HG03025 (cell line): Measurements from ENCODE around the gene SESN3.
A peak's percentile ranks its signal among the peaks of the same experiment; 100 is the strongest.
"Not testable (repeated sequence)": the region's sequence is repeated elsewhere in the genome, so short reads cannot be mapped to it uniquely, and the experiment has no call there.

Source experiments
- ATAC-seq: cut with Tn5 transposase; IDR thresholded peaks from one replicate; pipeline ENCODE4 v1.9.1; 2021; ENCODE audit warnings: mild to moderate bottlenecking, moderate library complexity; ENCODE audit not compliant: unreplicated experiment, low FRiP score

The SESN3 gene, protein sequence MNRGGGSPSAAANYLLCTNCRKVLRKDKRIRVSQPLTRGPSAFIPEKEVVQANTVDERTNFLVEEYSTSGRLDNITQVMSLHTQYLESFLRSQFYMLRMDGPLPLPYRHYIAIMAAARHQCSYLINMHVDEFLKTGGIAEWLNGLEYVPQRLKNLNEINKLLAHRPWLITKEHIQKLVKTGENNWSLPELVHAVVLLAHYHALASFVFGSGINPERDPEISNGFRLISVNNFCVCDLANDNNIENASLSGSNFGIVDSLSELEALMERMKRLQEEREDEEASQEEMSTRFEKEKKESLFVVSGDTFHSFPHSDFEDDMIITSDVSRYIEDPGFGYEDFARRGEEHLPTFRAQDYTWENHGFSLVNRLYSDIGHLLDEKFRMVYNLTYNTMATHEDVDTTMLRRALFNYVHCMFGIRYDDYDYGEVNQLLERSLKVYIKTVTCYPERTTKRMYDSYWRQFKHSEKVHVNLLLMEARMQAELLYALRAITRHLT

DNA sequence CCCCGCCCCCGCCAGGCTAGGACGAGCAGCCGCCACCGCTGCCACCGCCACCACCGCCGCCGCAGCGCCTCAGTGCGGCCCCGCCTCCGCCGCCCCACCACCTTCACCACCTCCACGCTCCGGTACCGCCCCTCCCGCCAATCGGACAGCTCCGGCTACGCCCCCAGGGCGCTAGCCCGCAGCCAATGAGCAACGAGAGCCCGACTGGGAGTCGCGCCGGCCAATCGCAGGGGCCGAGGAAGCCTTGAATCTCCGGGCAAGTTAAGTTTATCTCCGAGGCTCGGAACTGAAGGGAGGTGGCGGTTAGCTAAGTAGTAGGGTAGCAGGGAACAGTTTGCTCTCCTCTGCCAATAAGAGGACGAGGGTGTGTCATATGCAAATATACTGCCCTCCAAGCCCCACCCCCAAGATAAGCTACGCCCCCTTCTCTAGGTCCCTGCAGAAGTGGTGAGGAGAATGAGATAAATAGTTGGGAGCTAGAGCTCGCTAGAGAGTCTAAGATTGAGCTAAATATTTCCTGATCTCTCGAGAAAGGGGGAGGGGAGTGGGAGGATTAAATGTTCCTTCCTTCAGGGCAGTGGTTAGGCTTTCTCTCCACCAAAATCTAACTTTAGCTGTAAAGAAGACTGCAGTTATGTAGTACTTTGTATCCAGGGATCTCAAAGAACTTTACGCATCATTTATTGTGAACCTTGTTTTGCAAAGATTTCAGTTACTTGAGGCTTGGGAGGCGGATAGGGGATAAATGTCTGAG is at the start of gene SESN3:
Gene SESN3 (minus strand): TSS at position 76 of the 754 bp plus-strand sequence. CDS start 342 bp downstream, outside the sequence.
- peak; percentile 95 for ATAC-seq

DNA sequence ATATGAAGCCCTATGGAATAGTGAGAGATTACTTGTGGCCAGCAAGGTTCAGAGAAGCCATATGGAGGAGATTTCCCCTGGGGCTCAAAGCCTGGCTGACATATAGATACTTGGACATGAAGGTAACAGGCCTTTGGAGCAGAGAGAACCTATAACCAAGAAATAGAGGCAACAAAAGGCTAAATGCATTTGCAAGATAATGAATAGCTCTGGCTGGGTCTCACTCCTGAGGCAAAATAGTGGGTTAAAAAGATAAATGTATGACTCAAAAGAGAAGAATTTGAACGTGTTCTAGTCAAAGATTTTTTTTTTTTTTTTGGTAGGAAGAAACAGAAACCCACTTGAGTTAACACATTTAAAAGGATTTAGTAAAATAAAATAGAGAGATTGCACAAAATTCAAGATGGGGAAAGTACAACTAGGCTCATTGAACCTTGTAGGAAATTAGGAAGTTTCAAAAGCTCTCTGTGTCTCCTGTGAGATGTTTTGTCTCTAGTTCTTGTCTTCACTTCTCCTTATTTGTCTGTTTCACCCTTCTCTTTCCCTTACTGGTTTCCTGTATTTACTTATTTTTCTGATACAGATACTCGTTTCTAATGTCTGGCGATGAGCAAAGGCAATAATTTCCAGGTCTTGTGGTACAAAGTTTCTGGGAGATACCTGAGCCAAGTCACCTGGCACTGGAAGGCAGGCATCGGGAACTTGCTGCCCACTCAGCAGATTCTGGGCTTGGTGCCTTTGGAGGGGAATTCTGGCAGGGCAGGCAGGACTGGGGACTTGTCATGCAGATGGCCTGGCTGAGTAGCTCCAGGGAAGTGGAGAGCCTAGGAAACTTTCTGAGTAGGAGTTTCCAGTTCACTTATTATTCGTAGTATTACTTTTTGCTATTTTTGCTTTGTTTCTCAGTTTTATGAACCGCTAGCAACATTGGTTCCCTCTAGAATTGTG is 49.2 kb upstream of the SESN3 start:
- ATAC-seq, result peak; percentile 38

GRCh38 chr11:95277868-95278267 is 46.9 kb upstream of the SESN3 start:
- no peak for ATAC-seq

DNA sequence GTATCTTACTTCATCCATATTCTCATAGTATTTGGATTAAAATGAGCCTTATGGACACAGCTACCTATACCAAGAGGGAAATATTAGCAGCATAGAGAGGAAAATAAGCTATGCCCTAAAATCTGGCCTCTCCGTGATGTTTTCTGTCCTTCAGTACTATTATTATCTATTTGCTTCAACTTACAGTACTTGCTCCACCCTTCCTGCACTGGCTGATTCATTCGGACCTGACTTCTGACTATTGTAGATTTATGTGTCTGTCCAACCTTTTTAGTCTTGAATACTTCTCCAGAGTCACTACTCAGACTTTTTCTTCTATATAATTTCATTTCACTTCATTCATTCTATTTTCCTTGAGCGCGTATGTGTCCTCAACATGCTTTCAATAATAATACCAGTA is 45.1 kb upstream of the SESN3 start:
- no peak for ATAC-seq

DNA sequence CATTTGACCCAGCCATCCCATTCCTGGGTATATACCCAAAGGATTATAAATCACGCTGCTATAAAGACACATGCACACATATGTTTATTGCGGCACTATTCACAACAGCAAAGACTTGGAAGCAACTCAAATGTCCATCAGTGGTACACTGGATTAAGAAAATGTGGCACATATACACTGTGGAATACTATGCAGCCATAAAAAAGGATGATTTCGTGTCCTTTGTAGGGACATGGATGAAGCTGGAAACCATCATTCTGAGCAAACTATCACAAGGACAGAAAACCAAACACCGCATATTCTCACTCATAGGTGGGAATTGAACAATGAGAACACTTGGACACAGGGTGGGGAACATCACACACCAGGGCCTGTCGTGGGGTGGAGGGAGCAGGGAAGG is 42.6 kb upstream of the SESN3 start:
- ATAC-seq, result not testable (repeated sequence)

- ATAC-seq, result no peak
Measured at GRCh38 chr11:95269036-95269819, 38.2 kb upstream of the SESN3 start.

GRCh38 chr11:95268391-95268790 is 37.4 kb upstream of the SESN3 start:
- ATAC-seq, result no peak

DNA sequence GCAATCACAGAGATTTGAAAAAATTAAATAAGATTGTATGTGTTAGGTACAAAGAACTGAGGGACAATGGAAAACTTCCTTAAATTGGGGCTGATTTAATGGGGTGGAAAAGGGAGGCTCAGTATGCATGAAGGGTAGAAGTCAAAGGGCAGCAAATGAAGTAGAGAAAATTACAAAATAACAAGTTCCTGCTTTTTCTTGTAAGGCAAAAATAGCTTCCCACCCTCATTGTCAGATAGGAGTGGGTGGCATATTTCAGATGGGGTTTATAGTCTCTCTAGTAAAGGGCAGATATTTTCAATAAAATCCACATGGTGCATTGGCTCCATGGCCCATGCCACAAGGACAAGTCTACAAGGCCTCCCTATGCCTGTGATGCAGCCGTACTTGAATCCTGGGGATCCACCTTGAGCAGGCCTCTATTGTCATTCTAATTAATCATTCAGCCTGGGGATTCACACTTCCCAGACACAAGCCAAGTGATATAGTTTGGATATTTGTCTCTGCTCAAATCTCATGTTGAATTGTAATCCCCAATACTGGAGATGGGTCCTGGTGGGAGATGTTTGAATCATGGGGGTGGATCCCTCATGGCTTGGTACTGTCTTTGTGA is 36.7 kb upstream of the SESN3 start:
- ATAC-seq, result no peak

GRCh38 chr11:95266751-95267374 is 35.9 kb upstream of the SESN3 start:
- no peak for ATAC-seq

DNA sequence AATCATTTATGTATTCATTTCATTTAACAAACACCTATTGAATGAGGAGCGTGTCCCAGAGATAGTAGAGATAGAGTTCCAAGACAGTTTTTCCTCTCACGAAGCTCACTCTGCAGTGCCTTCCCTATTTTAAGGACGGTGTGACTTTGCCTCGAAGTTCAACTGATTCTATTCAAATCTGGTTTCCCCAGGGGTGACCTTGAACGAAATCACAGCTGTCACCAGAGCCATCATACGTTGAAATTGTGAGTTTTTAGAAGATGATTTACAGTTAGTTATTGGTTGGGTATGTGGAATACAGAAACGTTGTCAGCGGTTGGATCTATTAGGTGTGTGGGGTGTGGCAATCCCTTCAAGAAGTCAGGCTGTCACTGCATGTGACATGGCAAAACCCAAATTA is 33.9 kb upstream of the SESN3 start:
- no peak for ATAC-seq

DNA sequence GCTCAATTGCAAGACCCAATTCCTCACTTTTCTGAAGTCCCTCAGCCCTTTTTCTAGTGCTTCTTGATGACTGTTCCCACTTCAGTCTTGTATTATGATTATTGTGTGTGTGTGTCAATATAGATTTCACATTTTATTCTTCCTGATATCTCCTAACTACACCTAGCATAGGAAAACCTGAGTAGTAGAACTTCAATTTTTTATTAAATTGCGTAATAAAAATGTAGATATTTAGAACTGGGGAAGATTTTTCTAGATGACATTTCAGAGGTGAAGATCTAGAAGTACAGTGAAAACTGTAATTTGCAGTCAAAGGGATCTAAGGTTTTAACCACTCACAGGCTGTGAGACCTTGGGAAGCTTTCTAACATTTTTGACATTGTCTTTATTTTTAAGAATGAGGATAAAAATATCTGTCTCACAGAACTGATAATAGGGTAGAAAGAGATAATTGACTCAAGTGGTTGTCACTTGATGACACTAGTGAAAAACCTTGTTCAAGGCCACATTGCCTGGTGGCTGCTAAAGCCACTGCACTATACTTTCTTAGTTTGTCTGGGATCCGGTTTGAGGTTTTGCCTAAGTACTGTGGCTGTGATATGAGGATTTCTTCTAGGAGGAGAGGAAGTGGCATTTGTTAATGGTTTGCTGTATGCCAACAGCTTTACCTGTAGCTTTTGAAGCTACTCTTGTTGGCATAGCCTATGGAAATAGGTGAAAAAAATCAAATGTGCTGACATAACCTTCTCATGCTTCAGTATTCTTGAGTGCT is 32.2 kb upstream of the SESN3 start:
- no peak for ATAC-seq

- no peak for ATAC-seq
Measured at GRCh38 chr11:95257456-95257971, 26.5 kb upstream of the SESN3 start.

DNA sequence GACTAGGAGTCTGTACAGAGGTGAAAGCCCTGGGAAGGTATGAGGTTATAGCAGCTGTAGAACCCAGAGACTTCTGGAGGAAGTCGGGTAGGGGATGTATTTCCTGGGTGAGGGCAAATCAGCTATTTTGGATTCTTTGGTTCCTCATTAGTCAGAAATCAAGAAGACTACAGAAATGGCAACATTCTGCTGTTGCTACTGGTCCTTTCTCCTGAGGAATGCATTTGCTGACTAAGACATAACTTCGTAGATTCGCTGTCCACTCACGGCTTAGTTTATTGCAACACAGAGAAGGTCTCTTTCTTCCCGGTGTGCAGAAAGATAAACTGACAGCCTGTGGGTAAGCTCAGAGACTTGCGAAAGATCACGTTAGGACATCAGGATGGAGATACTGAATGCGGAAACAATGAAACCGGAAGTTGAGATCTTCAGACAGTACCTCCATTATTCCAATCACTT is 25.3 kb upstream of the SESN3 start:
- no peak for ATAC-seq

- ATAC-seq, result no peak
Measured at GRCh38 chr11:95255251-95256145, 24.5 kb upstream of the SESN3 start.

DNA sequence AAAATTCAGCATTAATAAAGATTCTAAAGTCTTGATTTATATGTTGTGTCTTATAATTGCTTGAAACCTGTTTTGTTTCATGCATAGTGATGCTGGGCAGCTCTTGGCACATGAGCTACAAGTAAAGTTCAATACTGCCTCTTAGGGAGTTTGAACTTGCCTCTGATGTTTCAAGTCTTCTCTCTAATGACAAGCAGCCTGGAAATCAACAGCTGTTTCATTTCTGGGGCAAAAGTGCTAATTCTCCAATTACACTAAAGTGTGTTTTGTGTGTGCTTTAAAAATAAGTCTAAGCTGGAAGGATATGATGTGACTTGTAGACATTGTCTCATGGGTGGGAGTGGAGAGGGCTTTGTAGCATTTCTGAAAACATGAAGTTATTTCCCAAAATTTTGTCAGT is 23.7 kb upstream of the SESN3 start:
- ATAC-seq, result peak; percentile 18

GRCh38 chr11:95254131-95254704 is 23.2 kb upstream of the SESN3 start:
- ATAC-seq, result peak; percentile 97
